Keratinocyte (primary cell): ENCODE results near the gene SPATA12. TPM values are rescaled to one million over a fixed set of nuclear protein-coding genes. Genes with fewer than 3 reads are reported as not detected.

Source experiments
- DNase-seq: peaks from one replicate; pipeline ENCODE4 v3.0.0-alpha.2; 2011; ENCODE audit warnings: low read depth, missing footprints, low spot score
- FAIRE-seq: peaks from 2 replicates; lab custom pipeline; 2011; peaks lifted over from hg19 to GRCh38; lab: Jason Lieb, UNC
- H2AFZ ChIP-seq: 2 replicates; pipeline ENCODE4 v1.6.0; 2012; ENCODE audit warnings: low read length, control low read depth, inconsistent platforms; ENCODE audit not compliant: control insufficient read depth
- H3K27ac ChIP-seq: 2 replicates; pipeline ENCODE4 v1.5.1; 2011; ENCODE audit warnings: low read length; ENCODE audit not compliant: control insufficient read depth, insufficient read depth
- H3K27me3 ChIP-seq: 3 replicates; pipeline ENCODE4 v1.6.0; 2011; ENCODE audit warnings: low read length; ENCODE audit not compliant: control insufficient read depth, insufficient read depth; ENCODE audit errors: extremely low read depth
- H3K36me3 ChIP-seq, 2 experiments: 2 replicates in 1 of 2; 3 replicates in 1 of 2; pipeline ENCODE4 v1.5.1; 2011; ENCODE audit warnings: low read length in 2 of 2, mild to moderate bottlenecking in 1 of 2; ENCODE audit not compliant: control insufficient read depth in 2 of 2, insufficient read depth in 2 of 2; ENCODE audit errors: extremely low read depth in 1 of 2
- H3K4me1 ChIP-seq: 3 replicates; pipeline ENCODE4 v1.5.1; 2011; ENCODE audit warnings: low read length; ENCODE audit not compliant: control insufficient read depth, insufficient read depth; ENCODE audit errors: extremely low read depth
- H3K4me2 ChIP-seq: 3 replicates; pipeline ENCODE4 v1.6.0; 2011; ENCODE audit warnings: low read depth, low read length; ENCODE audit not compliant: control insufficient read depth, insufficient read depth; ENCODE audit errors: extremely low read depth
- H3K4me3 ChIP-seq, 3 experiments: fragments of 200-600 bp in 1 of 3; sonication (generic) in 1 of 3; 2 replicates in 2 of 3; 3 replicates in 1 of 3; pipeline ENCODE4 v1.5.1; 2011 to 2016; ENCODE audit warnings: low read length in 3 of 3, mild to moderate bottlenecking in 3 of 3, control low read depth in 2 of 3, inconsistent platforms in 1 of 3, low read depth in 1 of 3, mixed read lengths in 1 of 3, mixed run types in 1 of 3, moderate library complexity in 1 of 3; ENCODE audit not compliant: control insufficient read depth in 2 of 3, insufficient read depth in 2 of 3; ENCODE audit errors: extremely low read depth in 1 of 3
- H3K79me2 ChIP-seq: 2 replicates; pipeline ENCODE4 v1.6.0; 2012; ENCODE audit warnings: low read length; ENCODE audit not compliant: control insufficient read depth, insufficient read depth
- H3K9ac ChIP-seq: 3 replicates; pipeline ENCODE4 v1.6.0; 2011; ENCODE audit warnings: low read length; ENCODE audit not compliant: control insufficient read depth, insufficient read depth; ENCODE audit errors: extremely low read depth
- H3K9me1 ChIP-seq: 3 replicates; pipeline ENCODE4 v1.6.0; 2011; ENCODE audit warnings: low read length; ENCODE audit not compliant: control insufficient read depth, insufficient read depth; ENCODE audit errors: extremely low read depth
- H3K9me3 ChIP-seq: 2 replicates; pipeline ENCODE4 v1.5.1; 2012; ENCODE audit warnings: low read depth, low read length; ENCODE audit not compliant: control insufficient read depth
- H4K20me1 ChIP-seq: 3 replicates; pipeline ENCODE4 v1.6.0; 2011; ENCODE audit warnings: low read length; ENCODE audit not compliant: control insufficient read depth, insufficient read depth; ENCODE audit errors: extremely low read depth
- EZH2 ChIP-seq: IDR thresholded peaks from one replicate; pipeline ENCODE4 v1.6.1; 2012; ENCODE audit warnings: inconsistent platforms, mild to moderate bottlenecking, low read length, moderate library complexity
- dilution Hi-C: fragments of 300-500 bp; cut with MboI; formaldehyde crosslinking; loops from one replicate; pipeline ENCODE4 v1.7.0; 2020; ENCODE audit warnings: low sequenced_read_pairs; ENCODE audit not compliant: extremely low pct_ligation_motif_present
- polyA plus RNA-seq, 5 experiments: library from polyadenylated mRNA; depleted of rRNA in 3 of 5; stranded (reverse) in 3 of 5; stranded (forward) in 1 of 5; unstranded in 1 of 5; fragments of >200 nt; gene quantifications; 1 replicate in 1 of 5; 2 replicates in 3 of 5; 3 replicates in 1 of 5; pipeline versions ENCODE4 v1.2.1 to v1.2.3, GENCODE V29; 2011 to 2012; ENCODE audit warnings: missing spikeins in 2 of 5, low read depth in 1 of 5, low replicate concordance in 1 of 5
- TF ChIP-seq, protein P1 (sequence below), 3 experiments: IDR thresholded peaks in 1 of 3; conservative IDR thresholded peaks in 1 of 3; optimal IDR thresholded peaks in 1 of 3; 2 replicates in 2 of 3; 3 replicates in 1 of 3; pipeline versions ENCODE3 to v1.5.1; 2011; ENCODE audit warnings: low read length in 3 of 3, mild to moderate bottlenecking in 3 of 3, moderate library complexity in 2 of 3, control low read depth in 1 of 3, inconsistent platforms in 1 of 3; ENCODE audit not compliant: insufficient read depth in 2 of 3; ENCODE audit errors: extremely low read depth in 1 of 3

Gene SPATA12
- polyA plus RNA-seq, 1 donor (not counting 4 experiments of a cell fraction or from before 2014, with no cell fraction given), result 0.08 TPM

GRCh38 chr3:57059411-57059810, 1.1 kb upstream of the SPATA12 start:
- H3K36me3 ChIP-seq, result no peaks in the 10 kb centered on the region
- H3K4me3 ChIP-seq, result no peak overlapping the region
- no peak for TF ChIP-seq EZH2
- TF ChIP-seq, protein P1, sequence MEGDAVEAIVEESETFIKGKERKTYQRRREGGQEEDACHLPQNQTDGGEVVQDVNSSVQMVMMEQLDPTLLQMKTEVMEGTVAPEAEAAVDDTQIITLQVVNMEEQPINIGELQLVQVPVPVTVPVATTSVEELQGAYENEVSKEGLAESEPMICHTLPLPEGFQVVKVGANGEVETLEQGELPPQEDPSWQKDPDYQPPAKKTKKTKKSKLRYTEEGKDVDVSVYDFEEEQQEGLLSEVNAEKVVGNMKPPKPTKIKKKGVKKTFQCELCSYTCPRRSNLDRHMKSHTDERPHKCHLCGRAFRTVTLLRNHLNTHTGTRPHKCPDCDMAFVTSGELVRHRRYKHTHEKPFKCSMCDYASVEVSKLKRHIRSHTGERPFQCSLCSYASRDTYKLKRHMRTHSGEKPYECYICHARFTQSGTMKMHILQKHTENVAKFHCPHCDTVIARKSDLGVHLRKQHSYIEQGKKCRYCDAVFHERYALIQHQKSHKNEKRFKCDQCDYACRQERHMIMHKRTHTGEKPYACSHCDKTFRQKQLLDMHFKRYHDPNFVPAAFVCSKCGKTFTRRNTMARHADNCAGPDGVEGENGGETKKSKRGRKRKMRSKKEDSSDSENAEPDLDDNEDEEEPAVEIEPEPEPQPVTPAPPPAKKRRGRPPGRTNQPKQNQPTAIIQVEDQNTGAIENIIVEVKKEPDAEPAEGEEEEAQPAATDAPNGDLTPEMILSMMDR (optimal IDR thresholded peaks at IDR 0.05 in 1 of 3, IDR thresholded peaks at IDR 0.05 in 1 of 3, conservative IDR thresholded peaks at IDR 0.05 in 1 of 3; ENCODE audit: extremely low read depth in 1 of 3, insufficient read depth in 2 of 3, low read length in 3 of 3), result no peak
- H3K9me3 ChIP-seq, result no peaks in the 10 kb centered on the region
- no peak overlapping the region for H3K27ac ChIP-seq
- FAIRE-seq (peak; percentile 55), DNase-seq (peak; percentile 52)
- no peak overlapping the region for H2AFZ ChIP-seq
- no peak overlapping the region for H3K4me2 ChIP-seq
- no peaks in the 10 kb centered on the region for H3K79me2 ChIP-seq
- no peaks in the 10 kb centered on the region for H3K27me3 ChIP-seq
- no peak overlapping the region for H3K9ac ChIP-seq
- dilution Hi-C loops, result no loop called here
- H3K9me1 ChIP-seq, result no peaks in the 10 kb centered on the region
- H3K4me1 ChIP-seq, result peaks cover 29% of the 10 kb centered on the region
- H4K20me1 ChIP-seq, result no peaks in the 10 kb centered on the region

- H3K79me2 ChIP-seq, result no peaks in the 10 kb centered on the region
- TF ChIP-seq, protein P1 (optimal IDR thresholded peaks at IDR 0.05 in 1 of 3, IDR thresholded peaks at IDR 0.05 in 1 of 3, conservative IDR thresholded peaks at IDR 0.05 in 1 of 3; ENCODE audit: extremely low read depth in 1 of 3, insufficient read depth in 2 of 3, low read length in 3 of 3), result no peak
- TF ChIP-seq EZH2, result no peak
- H4K20me1 ChIP-seq, result no peaks in the 10 kb centered on the region
- H3K36me3 ChIP-seq, result no peaks in the 10 kb centered on the region
- DNase-seq, result no peak
- H3K9me1 ChIP-seq, result no peaks in the 10 kb centered on the region
- no peak for FAIRE-seq
- peak overlapping the region; percentile 36 for H3K4me2 ChIP-seq
- no peak overlapping the region for H3K9ac ChIP-seq
- dilution Hi-C loops, result no loop called here
- H3K9me3 ChIP-seq, result no peaks in the 10 kb centered on the region
- H3K27me3 ChIP-seq, result no peaks in the 10 kb centered on the region
- H3K27ac ChIP-seq, result peak overlapping the region; percentile 91
- H2AFZ ChIP-seq, result no peak overlapping the region
- H3K4me1 ChIP-seq, result peaks cover 29% of the 10 kb centered on the region
- no peak overlapping the region for H3K4me3 ChIP-seq
These were observed 1.1 kb downstream of the SPATA12 start for GRCh38 chr3:57061556-57061955.
